GM18858 (cell line): ENCODE data around the gene NDUFAF4.

Experiments
- ATAC-seq: cut with Tn5 transposase; IDR thresholded peaks from one replicate; pipeline ENCODE4 v1.9.1; 2021; ENCODE audit not compliant: unreplicated experiment

The NDUFAF4 gene

GRCh38 chr6:96897396-96898240, at the start of gene NDUFAF4:
Gene NDUFAF4, minus strand, starts transcription at chr6:96897891. Its CDS starts 90 bp downstream, at chr6:96897801.
- peak; percentile 76 for ATAC-seq

DNA sequence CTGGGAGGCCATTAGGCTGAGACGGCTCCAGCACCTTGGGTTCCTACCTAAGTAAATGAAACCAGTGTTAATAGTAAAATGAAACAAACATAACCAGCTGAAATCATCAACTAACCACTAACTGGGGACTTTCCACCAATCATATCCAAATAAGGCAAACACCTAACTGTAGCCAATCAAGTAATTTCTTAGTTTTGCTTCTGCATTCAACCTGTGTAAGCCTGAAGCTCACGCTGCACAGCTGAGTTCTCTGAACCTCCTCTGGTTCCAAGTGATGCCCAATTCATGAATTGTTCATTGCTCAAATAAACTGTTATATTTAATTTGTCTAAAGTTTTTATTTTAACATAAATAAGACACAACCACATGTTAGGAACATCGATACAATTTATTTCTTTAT, 49.4 kb upstream of the NDUFAF4 start:
- peak; percentile 94 for ATAC-seq

DNA sequence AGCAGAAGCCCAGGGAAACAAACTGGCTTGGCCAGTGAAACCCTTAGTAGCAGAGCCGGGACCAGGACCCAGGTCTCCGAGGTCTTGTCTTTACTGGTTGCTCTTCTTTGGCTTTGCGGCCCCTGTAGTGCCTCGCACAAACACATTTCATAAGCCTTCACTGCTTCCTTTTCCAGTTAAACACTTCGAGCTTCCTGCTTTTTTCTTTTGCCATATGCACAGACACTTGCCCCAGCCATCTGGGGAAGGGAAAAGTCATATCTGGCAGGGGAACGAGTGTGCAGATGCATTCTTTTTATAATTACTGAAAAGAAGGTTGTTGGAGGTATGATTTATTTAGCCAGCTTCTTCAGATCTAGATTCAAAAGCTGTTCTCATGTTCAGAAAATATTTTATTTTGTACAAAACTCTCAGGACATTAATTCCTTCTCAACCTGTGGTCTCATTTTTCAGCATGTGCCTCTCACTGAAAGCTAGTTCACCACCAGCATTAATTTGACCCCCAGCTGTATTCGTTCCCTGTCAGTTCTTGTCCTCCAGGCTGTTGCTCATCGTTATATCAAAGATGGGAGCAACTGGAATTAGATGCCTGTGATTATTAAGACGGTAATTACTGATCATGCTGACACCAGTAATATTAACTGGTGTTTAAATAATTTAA, 46.0 kb upstream of the NDUFAF4 start:
- ATAC-seq: no peak

DNA sequence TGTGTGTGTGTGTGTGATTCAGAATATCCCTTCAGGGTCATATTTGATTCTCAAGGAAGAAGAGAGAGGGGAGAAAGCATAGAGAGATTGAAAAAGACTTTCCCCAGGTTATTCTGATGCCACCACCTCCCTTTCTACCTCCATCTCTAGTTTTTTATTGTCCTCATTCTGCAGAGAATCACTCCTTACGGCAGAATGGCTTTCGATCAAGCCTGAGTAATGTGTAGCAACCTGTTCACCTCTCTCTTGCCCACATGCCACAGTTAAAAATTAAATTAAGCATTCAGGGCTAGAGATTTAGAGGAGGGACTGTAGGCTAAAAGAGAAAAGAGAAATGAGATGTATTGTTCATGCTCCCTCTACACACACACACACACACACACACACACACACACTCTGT, 45.0 kb upstream of the NDUFAF4 start:
- ATAC-seq: no peak

GRCh38 chr6:96940322-96940721, 42.6 kb upstream of the NDUFAF4 start:
- no peak for ATAC-seq

DNA sequence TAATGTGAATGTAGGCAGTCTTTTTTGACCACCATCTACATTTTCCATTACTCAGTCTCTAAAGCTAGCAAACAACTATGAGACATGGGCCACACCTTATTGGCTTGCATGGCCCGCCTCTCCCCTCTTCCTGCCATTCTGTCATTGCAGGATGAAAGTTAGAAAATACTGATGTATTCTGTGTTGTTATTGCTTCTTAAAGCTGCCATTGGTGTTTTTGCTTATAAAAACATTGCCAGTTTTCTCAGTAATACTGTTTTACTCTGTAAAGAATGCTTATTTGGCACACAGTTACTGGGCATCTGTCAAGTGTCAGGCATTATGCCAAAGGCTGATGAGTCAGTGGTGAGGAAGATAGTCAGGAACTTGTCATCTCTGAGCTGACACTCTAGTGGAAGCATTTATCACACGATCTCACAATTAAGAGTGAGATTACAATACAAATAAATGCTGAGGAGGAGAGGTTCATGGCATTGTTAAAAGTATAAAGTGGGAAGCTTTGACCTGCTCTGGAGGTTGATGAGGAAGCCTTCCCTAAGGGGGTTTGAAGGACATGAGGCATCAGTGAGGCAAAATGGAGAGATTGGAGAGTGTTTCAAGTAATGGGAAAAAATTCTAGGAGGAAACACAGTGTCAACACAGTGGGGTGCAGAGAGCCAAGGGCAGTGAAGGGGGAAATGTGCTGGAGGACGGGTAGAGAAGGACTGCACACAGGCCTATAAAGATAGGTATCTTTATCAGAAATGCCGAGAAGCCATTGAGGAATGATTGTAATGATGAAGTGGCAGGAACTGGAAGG, 41.5 kb upstream of the NDUFAF4 start:
- no peak for ATAC-seq

DNA sequence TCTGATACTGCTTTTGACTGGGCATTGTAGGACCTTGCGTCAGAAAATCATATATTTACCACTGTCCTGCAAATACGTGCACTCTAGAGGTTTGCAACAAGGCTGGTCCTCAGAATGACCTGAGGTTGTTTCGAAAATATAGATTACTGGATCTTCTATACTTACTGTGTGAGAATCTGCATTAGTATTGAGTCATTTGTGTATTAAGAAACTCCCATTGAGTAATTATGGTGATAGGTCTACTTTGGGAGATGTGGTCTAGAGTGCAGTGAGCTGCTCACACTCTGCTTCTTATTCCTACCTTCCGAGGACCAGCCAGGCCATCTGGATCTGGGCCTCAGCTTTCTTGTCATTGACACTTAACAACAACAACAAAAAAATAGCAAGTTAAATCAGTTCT, 36.4 kb upstream of the NDUFAF4 start:
- no peak for ATAC-seq

DNA sequence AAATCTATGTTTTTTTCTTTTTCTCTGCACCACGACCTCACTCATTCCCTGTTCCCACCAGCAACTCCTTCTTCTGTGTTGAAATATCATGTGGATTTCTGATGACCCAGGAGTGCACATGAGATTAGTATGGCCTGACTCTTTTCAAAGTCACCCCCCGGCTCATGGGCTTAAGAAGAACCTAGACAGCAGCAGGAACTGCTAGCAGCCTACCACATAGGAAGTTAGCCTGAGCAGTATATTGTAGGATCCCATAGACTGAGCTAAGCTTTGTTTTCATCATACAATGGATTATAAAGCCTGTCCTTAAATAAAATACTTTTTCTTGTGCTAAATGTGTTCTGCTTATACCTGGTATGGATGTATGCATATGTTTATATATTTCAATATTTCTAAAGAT, 33.5 kb upstream of the NDUFAF4 start:
- no peak for ATAC-seq

- no peak for ATAC-seq
Measured at GRCh38 chr6:96929741-96930140, 32.0 kb upstream of the NDUFAF4 start.

DNA sequence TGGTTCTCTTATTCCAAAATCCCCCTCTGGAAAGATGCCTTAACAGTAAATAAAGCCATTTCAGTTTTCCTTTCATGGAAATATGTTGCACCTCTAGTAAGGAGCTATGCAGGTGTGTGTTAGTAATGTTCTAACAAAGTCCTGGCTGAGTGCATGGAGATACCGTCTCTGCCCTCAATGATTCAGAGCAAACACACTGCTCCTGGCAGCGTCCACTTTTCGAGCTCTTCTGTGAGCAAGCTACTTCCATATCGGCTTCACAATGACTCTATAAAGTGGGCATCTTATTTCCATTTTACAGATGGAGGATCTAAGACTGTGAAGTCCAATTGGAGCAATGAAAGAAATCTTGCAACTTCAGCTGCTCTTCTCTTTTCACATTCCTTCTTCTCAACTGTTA, 30.0 kb upstream of the NDUFAF4 start:
- ATAC-seq: no peak

- no peak for ATAC-seq
Measured at GRCh38 chr6:96926425-96926824, 28.7 kb upstream of the NDUFAF4 start.

- no peak for ATAC-seq
Measured at GRCh38 chr6:96925290-96925687, 27.6 kb upstream of the NDUFAF4 start.

- ATAC-seq: peak; percentile 69
Measured at GRCh38 chr6:96923871-96924493, 26.3 kb upstream of the NDUFAF4 start.

DNA sequence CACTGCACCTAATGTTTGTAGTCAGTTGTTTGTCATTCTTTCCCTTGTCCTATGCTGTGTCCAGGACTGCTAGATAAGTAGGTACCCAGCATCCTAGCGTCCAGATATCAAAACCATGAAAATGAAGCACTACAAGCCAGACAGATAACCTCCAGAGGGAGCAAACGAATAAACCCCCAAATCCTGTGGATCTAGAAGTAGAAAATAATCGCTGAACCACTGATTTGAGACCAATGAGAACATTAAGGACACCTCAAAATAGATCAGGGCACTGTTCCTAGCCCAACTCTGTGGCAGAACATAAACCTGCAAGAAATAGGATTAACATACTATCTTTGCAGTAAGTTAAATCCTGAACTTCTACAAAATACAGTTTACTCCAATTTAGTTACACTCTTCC, 25.7 kb upstream of the NDUFAF4 start:
- no peak for ATAC-seq

DNA sequence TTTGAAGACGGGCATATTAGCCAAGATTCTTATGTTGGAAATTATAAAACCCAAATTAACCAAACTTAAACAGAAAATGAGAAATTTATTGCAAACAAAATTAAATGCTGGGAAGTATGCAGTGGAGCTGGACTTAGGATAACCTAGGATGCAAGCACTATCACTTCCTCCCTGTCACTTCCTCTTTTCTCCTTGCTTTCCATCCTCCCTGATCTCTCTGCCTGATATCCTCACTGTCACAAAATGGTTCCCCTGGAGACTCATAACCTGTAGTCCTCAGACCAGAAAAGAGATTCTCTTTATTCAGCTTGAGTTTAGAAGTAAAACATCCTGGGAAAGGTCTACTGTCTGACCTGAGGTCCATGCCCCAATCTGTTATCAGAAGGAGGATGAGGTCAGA, 19.4 kb upstream of the NDUFAF4 start:
- no peak for ATAC-seq

DNA sequence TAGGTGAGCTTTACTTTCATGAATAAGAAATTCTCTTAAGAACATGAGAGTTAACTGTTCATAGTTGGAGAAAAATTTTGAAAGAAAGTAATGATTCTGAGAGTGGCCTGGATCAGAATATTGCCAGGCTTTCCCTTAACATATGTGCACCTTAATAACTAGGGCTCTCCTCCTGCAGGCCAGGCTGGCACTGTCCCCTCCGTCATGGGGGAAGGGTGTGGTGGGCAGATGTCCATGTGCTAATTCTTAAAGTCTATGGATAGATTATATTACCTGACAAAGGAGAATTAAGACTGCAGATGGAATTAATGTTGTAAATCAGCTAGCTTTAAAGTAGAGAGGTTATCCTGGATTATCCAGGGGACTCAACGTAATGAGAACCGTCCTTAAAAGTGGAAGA, 15.9 kb upstream of the NDUFAF4 start:
- no peak for ATAC-seq

GRCh38 chr6:96911751-96912150, 14.1 kb upstream of the NDUFAF4 start:
- ATAC-seq: no peak

DNA sequence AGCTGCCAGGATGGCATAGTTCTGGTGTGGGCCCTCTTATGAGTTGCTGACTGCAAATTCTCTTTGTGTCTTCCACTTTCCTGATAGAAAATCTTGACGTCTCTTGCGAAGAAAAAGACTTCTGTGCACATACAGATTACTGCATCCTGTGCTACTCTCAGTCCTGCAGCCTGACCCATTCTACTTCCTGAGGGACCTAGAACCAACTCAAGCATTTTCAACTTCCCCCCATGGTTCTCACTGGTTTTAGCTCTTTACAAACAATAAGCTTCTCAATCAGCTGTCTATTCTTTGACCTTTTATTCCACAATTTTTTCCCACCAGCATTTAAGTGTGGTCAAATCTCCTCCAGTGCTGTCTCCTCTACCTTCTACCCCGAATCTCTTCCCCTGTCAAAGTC, 13.5 kb upstream of the NDUFAF4 start:
- ATAC-seq: no peak

- ATAC-seq: no peak
Measured at GRCh38 chr6:96909811-96910210, 12.1 kb upstream of the NDUFAF4 start.

GRCh38 chr6:96907498-96907897, 9.8 kb upstream of the NDUFAF4 start:
- ATAC-seq: peak; percentile 96

DNA sequence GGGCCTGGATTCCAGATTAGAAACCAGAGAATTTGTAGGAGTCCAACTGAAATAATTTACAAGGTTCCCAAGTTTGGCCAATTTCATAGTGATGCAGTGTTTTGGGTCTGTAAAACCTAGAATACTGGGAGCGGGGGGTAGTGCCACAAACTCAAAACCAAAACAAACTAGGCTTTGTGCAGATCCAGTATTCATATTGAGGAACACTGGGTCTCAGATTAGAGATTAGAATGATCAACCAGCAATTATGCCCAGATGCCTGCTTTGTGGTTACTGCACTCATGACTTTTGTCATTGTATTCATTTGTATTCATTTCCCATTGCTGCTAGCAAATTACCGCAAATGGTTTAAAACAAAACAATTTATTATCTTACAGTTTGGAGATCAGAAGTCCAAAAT, 3.2 kb upstream of the NDUFAF4 start:
- ATAC-seq: no peak
